ENCODE results near the gene DEPDC4. TPM values are rescaled to one million over a fixed set of nuclear protein-coding genes. Genes with fewer than 3 reads are reported as not detected.

The DEPDC4 gene
- total RNA-seq: 1.1 and 3.2 TPM in 2 replicates

GRCh38 chr12:100266835-100267602 lies at the start of gene DEPDC4, which contains the start of gene SCYL2:
Gene DEPDC4, minus strand, starts transcription at chr12:100267079. Its CDS starts 3 bp downstream, at chr12:100267076.
Gene SCYL2, plus strand, starts transcription at chr12:100267177. Its CDS starts 15,794 bp downstream, at chr12:100282971.

GRCh38 chr12:100200463-100201181 lies 66.3 kb downstream of the DEPDC4 start, which contains the start of gene ACTR6:
Gene ACTR6, plus strand, starts transcription at chr12:100200815. Its CDS starts 37 bp downstream, at chr12:100200852.

Other genes starting within 250 kb of the DEPDC4 start
- 42.0 and 47.8 TPM in 2 replicates for gene BLTP3B, start 124.2 kb downstream of the DEPDC4 start, total RNA-seq
- gene ACTR6, start 66.3 kb downstream of the DEPDC4 start, total RNA-seq: 22.4 and 24.5 TPM in 2 replicates
- 44.0 and 45.7 TPM in 2 replicates for gene SCYL2, start 98 bp upstream of the DEPDC4 start, total RNA-seq
- gene SLC17A8, start 90.0 kb upstream of the DEPDC4 start, total RNA-seq: 0.12 TPM in 1 of 2 replicates, not detected in the other
- gene NR1H4, start 206.8 kb upstream of the DEPDC4 start, total RNA-seq: not detected in 2 replicates